H1 (cell line): ENCODE results near the gene TADA2B. TPM values are rescaled to one million over a fixed set of nuclear protein-coding genes. Genes with fewer than 3 reads are reported as not detected.
"Not testable (repeated sequence)": the region's sequence is repeated elsewhere in the genome, so short reads cannot be mapped to it uniquely, and the experiment has no call there.

Experiments used
- CTCF ChIA-PET: fragments of 300-600 bp; sonication (Branson Sonifier 250); formaldehyde crosslinking; loops from one replicate; lab custom pipeline; 2021; ENCODE audit not compliant: partially characterized antibody; lab: Charles Lee
- POLR2A ChIA-PET: fragments of 300-600 bp; sonication (Branson Sonifier 250); formaldehyde crosslinking; loops from one replicate; lab custom pipeline; 2021; ENCODE audit warnings: inconsistent platforms; ENCODE audit not compliant: partially characterized antibody; lab: Charles Lee
- DNase-seq, 2 experiments: peaks; one replicate each; pipeline versions ENCODE4 v3.0.0 to v3.0.0-alpha.2; 2010 to 2022; ENCODE audit warnings: low spot score in 2 of 2, low read depth in 1 of 2, mixed read lengths in 1 of 2
- FAIRE-seq: peaks from 2 replicates; lab custom pipeline; 2011; peaks lifted over from hg19 to GRCh38; lab: Jason Lieb, UNC
- H2AFZ ChIP-seq: 2 replicates; pipeline ENCODE4 v1.8.1; 2012; ENCODE audit warnings: low read length, inconsistent platforms
- H2AK5ac ChIP-seq: 2 replicates; pipeline ENCODE4 v1.6.1; 2013; ENCODE audit warnings: low read depth, low read length
- H2BK120ac ChIP-seq: replicated peaks from 2 replicates; pipeline ENCODE3; 2013; ENCODE audit warnings: low read depth, low read length, inconsistent platforms
- H2BK12ac ChIP-seq: 2 replicates; pipeline ENCODE4 v1.6.1; 2013; ENCODE audit warnings: low read depth, low read length
- H2BK15ac ChIP-seq: 2 replicates; pipeline ENCODE4 v1.6.1; 2013; ENCODE audit warnings: low read length
- H2BK20ac ChIP-seq: 2 replicates; pipeline ENCODE4 v1.6.1; 2013; ENCODE audit warnings: low read length
- H2BK5ac ChIP-seq: 2 replicates; pipeline ENCODE4 v1.6.1; 2013; ENCODE audit warnings: low read depth, low read length
- H3K14ac ChIP-seq: 2 replicates; pipeline ENCODE4 v1.6.1; 2013; ENCODE audit warnings: inconsistent platforms; ENCODE audit not compliant: insufficient read length
- H3K18ac ChIP-seq: 2 replicates; pipeline ENCODE4 v1.6.1; 2013; ENCODE audit warnings: low read length; ENCODE audit errors: extremely low read depth
- H3K23ac ChIP-seq: 2 replicates; pipeline ENCODE4 v1.6.1; 2013; ENCODE audit warnings: inconsistent platforms; ENCODE audit not compliant: insufficient read length
- H3K23me2 ChIP-seq: 2 replicates; pipeline ENCODE4 v1.6.1; 2013; ENCODE audit warnings: low read depth, low read length
- H3K27ac ChIP-seq: 2 replicates; pipeline ENCODE4 v1.6.1; 2011; ENCODE audit warnings: low read depth, low read length, inconsistent platforms
- H3K27me3 ChIP-seq, 4 experiments: replicated peaks in 1 of 4; 1 replicate in 1 of 4; 2 replicates in 3 of 4; pipeline versions ENCODE4 v1.6.1 to v1.8.1; 2011 to 2013; ENCODE audit warnings: low read length in 3 of 4, mild to moderate bottlenecking in 3 of 4, inconsistent platforms in 2 of 4, mixed read lengths in 2 of 4, moderate library complexity in 1 of 4; ENCODE audit not compliant: control insufficient read depth in 3 of 4, insufficient read depth in 3 of 4; ENCODE audit errors: extremely low read depth in 1 of 4
- H3K36me3 ChIP-seq, 4 experiments: 2 replicates each; pipeline versions ENCODE4 v1.6.1 to v1.8.1; 2011 to 2013; ENCODE audit warnings: mild to moderate bottlenecking in 4 of 4, low read length in 3 of 4, moderate library complexity in 2 of 4, control low read depth in 1 of 4, inconsistent platforms in 1 of 4; ENCODE audit not compliant: insufficient read depth in 4 of 4, control insufficient read depth in 2 of 4
- H3K4ac ChIP-seq: replicated peaks from 2 replicates; pipeline ENCODE3; 2013; ENCODE audit warnings: low read length, low read depth, mixed read lengths, inconsistent platforms; ENCODE audit not compliant: insufficient read length
- H3K4me1 ChIP-seq, 4 experiments: replicated peaks in 1 of 4; 1 replicate in 1 of 4; 2 replicates in 3 of 4; pipeline versions ENCODE4 v1.6.1 to v1.8.1; 2011 to 2013; ENCODE audit warnings: low read length in 3 of 4, inconsistent platforms in 2 of 4, mixed read lengths in 1 of 4; ENCODE audit not compliant: insufficient read depth in 4 of 4, control insufficient read depth in 3 of 4
- H3K4me2 ChIP-seq, 2 experiments: 2 replicates each; pipeline versions ENCODE4 v1.6.1 to v1.8.1; 2011 to 2013; ENCODE audit warnings: low read depth in 2 of 2, low read length in 2 of 2, control low read depth in 1 of 2, inconsistent platforms in 1 of 2, mild to moderate bottlenecking in 1 of 2; ENCODE audit not compliant: insufficient read depth in 1 of 2
- H3K4me3 ChIP-seq, 4 experiments: fragments of 200-600, 300-600 bp in 1 of 4; sonication (generic), shearing (Covaris generic), sonication (Bioruptor Twin) in 1 of 4; 2 replicates each; pipeline versions ENCODE4 v1.5.1 to v1.8.1; 2011 to 2016; ENCODE audit warnings: low read length in 4 of 4, low read depth in 3 of 4, control low read depth in 2 of 4, inconsistent platforms in 2 of 4, mild to moderate bottlenecking in 2 of 4, mixed read lengths in 1 of 4, moderate library complexity in 1 of 4; ENCODE audit not compliant: insufficient read depth in 2 of 4; ENCODE audit errors: extremely low read depth in 1 of 4
- H3K56ac ChIP-seq: replicated peaks from 2 replicates; pipeline ENCODE3; 2013; ENCODE audit warnings: low read depth, mild to moderate bottlenecking, mixed read lengths, low read length, inconsistent platforms; ENCODE audit not compliant: insufficient read length
- H3K79me1 ChIP-seq: 2 replicates; pipeline ENCODE4 v1.6.1; 2013; ENCODE audit warnings: low read depth, low read length, control low read depth
- H3K79me2 ChIP-seq, 2 experiments: 2 replicates each; pipeline versions ENCODE4 v1.6.1 to v1.8.1; 2012 to 2013; ENCODE audit warnings: low read length in 2 of 2, mild to moderate bottlenecking in 2 of 2, inconsistent platforms in 1 of 2; ENCODE audit not compliant: insufficient read depth in 2 of 2, control insufficient read depth in 1 of 2
- H3K9ac ChIP-seq, 4 experiments: replicated peaks in 1 of 4; 1 replicate in 1 of 4; 2 replicates in 3 of 4; pipeline versions ENCODE4 v1.6.1 to v1.8.1; 2011 to 2013; ENCODE audit warnings: low read depth in 3 of 4, low read length in 3 of 4, control low read depth in 2 of 4, mild to moderate bottlenecking in 2 of 4, moderate library complexity in 2 of 4, inconsistent platforms in 1 of 4; ENCODE audit errors: extremely low read depth in 1 of 4
- H3K9me3 ChIP-seq, 2 experiments: 2 replicates each; pipeline versions ENCODE4 v1.6.1 to v1.8.1; 2012 to 2013; ENCODE audit warnings: mild to moderate bottlenecking in 2 of 2, moderate library complexity in 2 of 2, control low read depth in 1 of 2, inconsistent platforms in 1 of 2, low read depth in 1 of 2, low read length in 1 of 2, mixed read lengths in 1 of 2; ENCODE audit not compliant: insufficient read depth in 2 of 2
- H4K20me1 ChIP-seq, 2 experiments: replicated peaks in 1 of 2; 2 replicates each; pipeline versions ENCODE3 to v1.8.1; 2011 to 2013; ENCODE audit warnings: inconsistent platforms in 2 of 2, low read length in 2 of 2, mild to moderate bottlenecking in 1 of 2; ENCODE audit not compliant: insufficient read depth in 2 of 2, control insufficient read depth in 1 of 2
- H4K5ac ChIP-seq: 2 replicates; pipeline ENCODE4 v1.6.1; 2013; ENCODE audit warnings: low read length, low read depth, mixed read lengths, inconsistent platforms; ENCODE audit not compliant: insufficient read length
- H4K8ac ChIP-seq: 2 replicates; pipeline ENCODE4 v1.8.0; 2013; ENCODE audit warnings: mild to moderate bottlenecking, moderate library complexity, low read length, inconsistent platforms; ENCODE audit not compliant: insufficient read depth; ENCODE audit errors: extremely low read depth
- H4K91ac ChIP-seq: replicated peaks from 2 replicates; pipeline ENCODE3; 2013; ENCODE audit warnings: low read length, mixed read lengths, inconsistent platforms; ENCODE audit not compliant: insufficient read length
- SRF ChIP-seq: IDR thresholded peaks from 2 replicates; pipeline ENCODE4 v1.6.1; 2011; ENCODE audit warnings: mild to moderate bottlenecking, low read depth, low read length, moderate library complexity
- WGBS, 2 experiments: shearing (Covaris generic) in 1 of 2; methylation state at CpG; one replicate each; pipeline versions ENCODE4 v1.1.6 to v1.1.7; 2013 to 2015; ENCODE audit warnings: low lambda C conversion rate in 2 of 2, mixed read lengths in 2 of 2, inconsistent platforms in 1 of 2, low coverage in 1 of 2, missing lambda C conversion rate in 1 of 2; ENCODE audit not compliant: insufficient replicate concordance in 2 of 2, insufficient coverage in 1 of 2, insufficient read length in 1 of 2; ENCODE audit errors: extremely low coverage in 1 of 2, missing lambda C conversion rate in 1 of 2; 5-methylcytosine and 5-hydroxymethylcytosine counted together
- polyA plus RNA-seq, 7 experiments: library from polyadenylated mRNA; depleted of rRNA in 3 of 7; stranded (reverse) in 5 of 7; unstranded in 2 of 7; fragments of >200 nt in 5 of 7; fragments of 200-250 nt in 2 of 7; gene quantifications; 1 replicate in 5 of 7; 2 replicates in 1 of 7; 4 replicates in 1 of 7; pipeline versions ENCODE4 v1.2.1 to v1.2.3, GENCODE V29; 2011 to 2013; ENCODE audit warnings: missing spikeins in 2 of 7, mixed read lengths in 2 of 7
- total RNA-seq: library from RNA; stranded (reverse); fragmentation: NEBNext Ultra II Directional; extraction: Animal tissue kit (Norgen Biotek cat#: 25700); gene quantifications from 2 replicates; pipeline ENCODE4 v1.2.1, GENCODE V29; 2021

The TADA2B gene
- total and polyA plus RNA-seq, 2 of the 8 experiments (the other 6 are each of a cell fraction or from before 2014, with no cell fraction given): 5.7 to 12.1 TPM

- H3K18ac ChIP-seq, H3K4ac ChIP-seq, H3K23me2 ChIP-seq, H3K4me1 ChIP-seq, H3K27ac ChIP-seq, H2BK5ac ChIP-seq, H2AK5ac ChIP-seq, H3K36me3 ChIP-seq, FAIRE-seq, H4K20me1 ChIP-seq, H3K79me1 ChIP-seq, H3K79me2 ChIP-seq, H3K4me3 ChIP-seq, H3K4me2 ChIP-seq, H3K9me3 ChIP-seq, H2BK20ac ChIP-seq, H4K91ac ChIP-seq, DNase-seq, H3K56ac ChIP-seq, POLR2A ChIA-PET, H2BK12ac ChIP-seq, H4K8ac ChIP-seq, H2BK120ac ChIP-seq, H3K9ac ChIP-seq, H3K23ac ChIP-seq, H4K5ac ChIP-seq, H2BK15ac ChIP-seq, H2AFZ ChIP-seq, H3K14ac ChIP-seq: not testable (repeated sequence)
- CTCF ChIA-PET: interaction anchor here (0.9 to 10.4 kb wide), 6 partner anchors 12 to 363 kb away, joined by 3 to 90 read pairs (median 10); partner anchors contain the start of gene GRPEL1
- peak; percentile 39; the same call in 1 of the 2 replicates for TF ChIP-seq SRF
- H3K27me3 ChIP-seq: peaks cover 9 to 39% (median 26%) of the 10 kb centered on the region in 4 experiments
- WGBS, 2 experiments: 67% methylated on average over 9 of the region's 9 CpGs; no CpG with 5 or more reads in 1 of the 2 experiments
Measured at GRCh38 chr4:7084564-7084961, 41.4 kb downstream of the TADA2B start.
